ENCODE data around the gene GALNT10.

- TF ChIP-seq, protein P1, sequence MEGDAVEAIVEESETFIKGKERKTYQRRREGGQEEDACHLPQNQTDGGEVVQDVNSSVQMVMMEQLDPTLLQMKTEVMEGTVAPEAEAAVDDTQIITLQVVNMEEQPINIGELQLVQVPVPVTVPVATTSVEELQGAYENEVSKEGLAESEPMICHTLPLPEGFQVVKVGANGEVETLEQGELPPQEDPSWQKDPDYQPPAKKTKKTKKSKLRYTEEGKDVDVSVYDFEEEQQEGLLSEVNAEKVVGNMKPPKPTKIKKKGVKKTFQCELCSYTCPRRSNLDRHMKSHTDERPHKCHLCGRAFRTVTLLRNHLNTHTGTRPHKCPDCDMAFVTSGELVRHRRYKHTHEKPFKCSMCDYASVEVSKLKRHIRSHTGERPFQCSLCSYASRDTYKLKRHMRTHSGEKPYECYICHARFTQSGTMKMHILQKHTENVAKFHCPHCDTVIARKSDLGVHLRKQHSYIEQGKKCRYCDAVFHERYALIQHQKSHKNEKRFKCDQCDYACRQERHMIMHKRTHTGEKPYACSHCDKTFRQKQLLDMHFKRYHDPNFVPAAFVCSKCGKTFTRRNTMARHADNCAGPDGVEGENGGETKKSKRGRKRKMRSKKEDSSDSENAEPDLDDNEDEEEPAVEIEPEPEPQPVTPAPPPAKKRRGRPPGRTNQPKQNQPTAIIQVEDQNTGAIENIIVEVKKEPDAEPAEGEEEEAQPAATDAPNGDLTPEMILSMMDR (IDR thresholded peaks at IDR 0.05) = no peak
- no peak for TF ChIP-seq POLR2A (IDR thresholded peaks at IDR 0.05)
Observed at GRCh38 chr5:154273963-154274827, 83.7 kb downstream of the GALNT10 start.
